Measurements from ENCODE around the gene ZFP91.

- TF ChIP-seq POLR2AphosphoS5 (IDR thresholded peaks at IDR 0.05; ENCODE audit: low read depth, low read length) (no peak), CTCF (IDR thresholded peaks at IDR 0.05) (no peak), REST (IDR thresholded peaks at IDR 0.05; ENCODE audit: insufficient read depth in 1 of 2, low read depth in 2 of 2, low read length in 1 of 2) (no peak), TCF7L2 (IDR thresholded peaks at IDR 0.05; ENCODE audit: low read depth, low read length) (no peak)
Observed at GRCh38 chr11:58632510-58632909, 53.6 kb downstream of the ZFP91 start.

Data from Panc1 (cell line).